Right hindlimb (tissue), 1 donor: ENCODE results near the gene UBE4B.
A peak's percentile ranks its signal among the peaks of the same experiment; 100 is the strongest.

Experiments
- DNase-seq: peaks from one replicate; pipeline ENCODE4 v3.0.0-alpha.2; 2018

The UBE4B gene

DNA sequence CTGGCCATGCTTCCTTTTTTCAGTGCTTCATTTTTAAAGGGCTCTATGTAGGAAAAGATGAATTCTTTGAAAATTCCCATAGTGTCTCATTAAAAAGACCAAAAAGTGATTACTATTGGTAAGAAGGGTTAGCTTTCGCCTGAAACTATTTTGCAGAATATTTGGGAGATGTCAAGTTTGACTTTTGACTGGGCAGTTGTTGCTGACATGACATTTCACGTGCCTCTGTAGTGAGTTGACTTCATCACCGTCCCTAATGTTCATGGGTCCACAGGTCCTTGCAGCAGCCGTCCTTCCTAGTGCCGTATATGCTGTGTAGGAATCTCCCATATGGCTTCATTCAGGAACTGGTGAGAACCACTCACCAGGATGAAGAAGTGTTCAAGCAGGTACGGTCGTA lies 88.9 kb downstream of the UBE4B start:
- DNase-seq = no peak

DNA sequence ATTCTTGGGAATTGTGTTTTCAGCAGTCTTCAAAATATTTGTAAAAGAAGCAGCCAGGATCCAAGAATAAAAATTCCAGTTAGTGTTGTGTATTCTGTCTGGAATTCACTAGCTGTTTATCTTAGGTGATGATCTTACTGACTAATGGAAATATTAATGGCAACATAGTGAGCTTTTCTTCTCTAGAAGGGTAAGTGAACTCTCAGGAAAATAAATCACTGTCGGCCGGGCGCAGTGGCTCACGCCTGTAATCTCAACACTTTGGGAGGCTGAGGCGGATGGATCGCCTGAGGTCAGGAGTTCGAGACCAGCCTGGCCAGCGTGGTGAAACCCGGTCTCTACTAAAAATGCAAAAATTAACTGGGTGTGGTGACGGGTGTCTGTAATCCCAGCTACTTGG lies 90.2 kb downstream of the UBE4B start:
- DNase-seq = no peak

DNA sequence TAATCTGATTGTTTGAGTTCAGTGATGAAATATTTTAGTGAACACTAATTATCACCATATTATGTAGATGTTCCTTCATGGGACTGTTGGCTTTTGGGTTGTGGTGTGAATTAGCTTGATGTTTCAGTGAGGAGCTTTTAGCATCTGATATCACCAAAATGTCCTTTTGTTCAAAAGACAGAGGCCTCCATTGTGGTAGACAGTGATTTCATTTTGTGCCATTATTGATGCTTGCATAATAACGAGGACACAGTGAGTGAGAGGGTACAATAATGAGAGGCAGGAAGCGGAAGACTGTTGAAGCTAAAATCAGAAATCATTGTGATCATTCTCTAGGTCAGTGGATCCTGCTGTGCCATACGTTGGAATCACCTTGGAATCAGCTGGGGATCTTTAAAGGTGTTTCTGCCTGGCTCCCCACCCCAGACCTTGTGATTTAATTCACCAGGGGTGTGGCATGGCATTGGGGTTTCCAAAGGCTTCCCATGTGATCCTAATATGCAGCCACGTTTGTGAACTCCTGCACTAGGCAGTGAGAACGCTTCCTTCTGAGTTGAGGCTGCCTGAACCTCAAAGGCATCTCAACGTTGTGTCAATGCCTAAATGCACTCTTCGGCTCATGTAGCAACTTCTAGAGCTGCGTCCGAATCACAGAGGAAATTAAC lies 95.5 kb downstream of the UBE4B start:
- DNase-seq = no peak

DNA sequence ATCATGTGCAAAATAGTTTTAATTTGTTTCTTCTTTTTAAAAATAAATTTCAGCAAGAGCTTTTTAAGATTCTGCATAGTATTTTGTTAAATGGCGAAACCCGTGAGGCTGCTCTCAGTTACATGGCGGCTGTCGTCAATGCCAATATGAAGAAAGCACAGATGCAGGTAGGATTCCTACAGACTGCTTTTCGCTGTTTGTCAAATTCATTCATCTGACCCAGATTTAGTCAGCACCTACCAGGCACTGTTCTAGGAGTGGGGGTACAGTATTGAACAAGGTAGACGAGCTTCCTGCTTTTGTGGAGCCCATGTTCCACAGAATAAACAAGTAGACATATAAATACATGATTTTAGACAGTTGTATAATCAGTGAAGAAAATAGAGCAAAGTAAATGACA lies 99.6 kb downstream of the UBE4B start:
- no peak for DNase-seq

DNA sequence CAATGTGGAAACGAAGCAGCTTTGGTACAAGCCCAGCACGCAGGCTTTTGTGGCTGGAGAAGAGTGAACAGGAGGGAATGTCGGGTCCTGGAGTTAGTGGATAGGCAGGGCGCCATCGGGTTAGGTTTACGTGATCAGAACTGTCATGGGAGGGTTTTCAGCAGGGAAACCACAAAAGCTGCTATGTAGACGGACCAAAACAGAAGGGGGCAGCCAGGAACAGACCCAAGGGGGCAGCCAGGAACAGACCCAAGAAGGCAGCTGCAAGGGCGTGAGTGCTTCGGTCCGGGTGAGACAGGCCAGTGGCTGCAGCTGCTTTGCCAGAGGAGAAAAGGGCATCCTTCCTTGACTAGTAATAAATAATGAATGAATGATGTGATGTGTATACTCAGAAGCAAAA lies 100.1 kb downstream of the UBE4B start:
- DNase-seq = no peak

DNA sequence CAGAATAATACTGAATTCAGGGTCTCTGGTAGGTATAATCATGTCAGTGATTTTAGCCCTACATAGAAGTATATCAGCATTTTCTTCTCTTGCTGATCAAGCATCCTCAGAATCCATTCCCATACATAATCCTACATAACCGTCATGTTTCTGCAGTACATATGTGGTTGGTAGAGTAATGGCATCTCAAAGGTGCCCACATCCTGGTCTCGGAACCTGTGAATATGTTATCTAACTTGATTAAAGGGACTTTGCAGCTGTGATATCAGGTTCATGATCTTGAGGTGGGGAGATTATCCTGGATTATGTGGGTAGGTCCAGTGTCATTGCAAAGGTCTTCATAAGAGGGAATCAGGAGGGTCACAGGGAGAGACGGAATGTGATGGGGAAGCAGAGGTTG lies 108.2 kb downstream of the UBE4B start:
- no peak for DNase-seq

DNA sequence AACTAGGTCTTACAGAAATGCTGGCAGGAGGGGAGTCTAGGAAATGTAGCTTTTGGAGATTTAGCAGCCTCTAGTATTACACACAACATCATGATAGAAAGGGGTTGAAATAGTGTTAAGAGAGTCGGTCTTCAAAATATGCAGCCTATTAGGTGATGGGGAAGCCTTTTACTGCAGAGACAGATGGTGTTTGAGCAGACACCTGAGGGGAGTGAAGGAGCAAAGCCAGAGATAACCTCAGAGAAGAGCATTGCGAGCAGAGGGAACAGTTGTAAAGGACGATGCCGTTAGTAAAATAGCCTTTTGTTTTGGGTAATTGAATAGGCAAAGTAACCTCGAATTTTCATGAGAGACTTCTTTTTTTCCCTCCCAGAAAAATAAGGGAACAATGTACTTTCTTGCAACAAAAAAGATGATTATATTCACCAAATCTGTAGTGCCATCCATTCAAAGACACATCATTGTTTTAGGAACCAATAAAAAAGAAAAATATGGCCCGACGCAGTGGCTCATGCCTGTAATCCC lies 111.3 kb downstream of the UBE4B start:
- no peak for DNase-seq

DNA sequence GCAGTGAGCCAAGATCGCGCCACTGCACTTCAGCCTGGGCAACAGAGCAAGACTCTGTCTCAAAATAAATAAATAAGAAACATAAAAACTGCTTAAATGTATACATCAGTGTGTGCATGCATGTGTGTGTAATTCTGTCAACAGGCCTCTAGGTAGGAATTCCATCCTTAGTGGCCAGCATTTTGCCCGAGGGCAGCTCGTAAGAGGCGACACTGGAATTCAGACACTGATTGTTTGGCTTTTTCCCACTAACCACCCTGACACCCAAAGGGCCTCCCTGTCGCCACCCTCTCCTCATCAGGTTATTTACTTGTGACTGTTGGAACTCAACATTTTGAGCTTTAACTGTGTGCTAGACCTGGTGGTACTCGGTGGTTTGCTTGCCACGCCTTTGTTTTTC lies 113.6 kb downstream of the UBE4B start:
- DNase-seq = no peak

DNA sequence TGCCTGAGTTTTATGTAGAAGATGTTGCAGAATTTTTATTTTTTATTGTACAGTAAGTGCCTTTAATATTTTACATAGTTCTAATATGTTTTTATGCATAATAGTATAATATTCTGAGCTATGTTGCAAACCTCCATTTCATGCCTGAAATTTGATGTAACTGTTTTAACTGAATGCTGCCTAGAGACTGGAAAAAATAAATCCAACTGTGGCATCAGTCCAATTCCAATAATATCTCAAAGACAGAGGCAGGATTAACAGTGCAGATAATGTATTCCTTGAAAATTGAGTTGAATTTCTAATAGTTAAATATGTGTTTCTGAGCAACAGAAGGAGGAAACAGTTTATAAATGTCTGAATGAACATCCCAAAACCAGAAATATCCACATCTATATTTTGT lies 116.5 kb downstream of the UBE4B start:
- no peak for DNase-seq

DNA sequence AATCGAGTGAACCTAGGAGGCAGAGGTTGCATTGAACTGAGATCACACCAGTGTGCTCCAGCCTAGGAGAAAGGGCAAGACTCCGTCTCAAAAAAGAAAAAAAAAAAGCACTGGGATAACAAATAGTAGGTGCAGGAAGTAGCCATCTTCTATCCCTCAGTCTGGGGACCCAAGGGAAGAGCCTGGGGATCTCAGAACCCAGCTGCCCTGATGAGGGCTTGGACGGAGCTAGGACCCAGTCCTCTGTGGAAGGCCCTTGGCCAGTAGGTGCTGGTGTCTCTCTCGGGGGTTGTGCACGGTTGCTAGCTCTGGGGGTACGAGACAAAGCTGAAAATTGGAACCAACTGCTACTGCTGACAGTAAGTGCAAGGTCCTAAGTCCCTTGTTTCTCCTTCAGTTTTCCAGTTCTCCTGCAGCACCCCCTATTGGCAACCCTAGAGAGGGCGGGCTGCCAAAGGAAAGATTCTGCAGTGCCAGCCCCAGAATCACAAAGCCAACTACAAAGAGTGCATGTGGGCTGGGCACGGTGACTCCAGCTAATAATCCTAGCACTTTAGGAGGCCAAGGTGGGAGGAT lies 120.0 kb downstream of the UBE4B start:
- peak; percentile 31 for DNase-seq

DNA sequence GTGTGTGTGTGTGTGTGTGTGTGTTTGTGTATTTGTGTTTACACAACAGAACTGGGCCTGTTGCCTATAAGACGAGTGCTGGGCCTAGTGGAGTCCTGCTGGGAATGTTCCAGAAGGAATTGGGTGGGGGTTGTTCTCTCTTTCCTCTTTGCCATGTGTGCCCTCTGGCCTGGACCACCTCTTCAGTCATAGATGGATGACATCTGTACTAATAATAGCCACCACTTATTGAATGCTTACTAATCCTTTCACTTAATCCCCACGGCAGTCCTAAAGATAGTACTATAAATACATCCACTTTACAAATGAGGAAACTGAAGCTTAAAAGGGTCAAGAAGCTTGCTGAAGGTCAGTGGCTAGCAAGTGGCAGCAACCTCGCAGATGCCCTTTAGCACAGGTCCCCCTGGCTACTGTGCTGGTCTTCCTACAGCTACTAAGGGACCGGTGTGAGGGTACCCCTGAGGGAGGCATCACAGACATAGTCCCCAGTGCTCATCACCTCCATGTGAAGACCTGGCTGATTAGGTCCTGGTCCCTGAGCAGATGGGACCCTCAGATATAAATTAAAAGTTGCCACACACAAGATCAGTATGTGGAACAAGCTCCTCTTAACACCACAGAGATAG lies 122.4 kb downstream of the UBE4B start:
- DNase-seq = no peak

DNA sequence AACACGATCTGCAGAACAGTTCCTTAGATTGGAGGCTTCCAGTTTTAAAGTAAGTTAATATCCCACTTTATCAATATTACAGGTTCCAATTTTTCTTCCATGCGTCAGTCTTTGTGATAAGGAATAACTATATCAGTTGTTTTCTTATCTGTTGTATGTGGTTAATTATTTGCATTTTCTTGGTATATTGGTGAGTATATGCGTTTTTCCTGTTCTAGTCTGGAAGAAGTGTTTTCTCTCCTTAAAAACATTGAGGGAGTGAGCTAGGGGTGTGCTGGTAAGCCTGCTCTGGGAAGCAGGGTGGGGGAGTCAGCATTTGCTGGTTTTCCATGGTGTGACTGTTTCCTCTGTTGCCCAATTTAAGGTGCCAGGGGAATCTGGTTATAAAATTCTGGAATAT lies 127.4 kb downstream of the UBE4B start:
- no peak for DNase-seq

DNA sequence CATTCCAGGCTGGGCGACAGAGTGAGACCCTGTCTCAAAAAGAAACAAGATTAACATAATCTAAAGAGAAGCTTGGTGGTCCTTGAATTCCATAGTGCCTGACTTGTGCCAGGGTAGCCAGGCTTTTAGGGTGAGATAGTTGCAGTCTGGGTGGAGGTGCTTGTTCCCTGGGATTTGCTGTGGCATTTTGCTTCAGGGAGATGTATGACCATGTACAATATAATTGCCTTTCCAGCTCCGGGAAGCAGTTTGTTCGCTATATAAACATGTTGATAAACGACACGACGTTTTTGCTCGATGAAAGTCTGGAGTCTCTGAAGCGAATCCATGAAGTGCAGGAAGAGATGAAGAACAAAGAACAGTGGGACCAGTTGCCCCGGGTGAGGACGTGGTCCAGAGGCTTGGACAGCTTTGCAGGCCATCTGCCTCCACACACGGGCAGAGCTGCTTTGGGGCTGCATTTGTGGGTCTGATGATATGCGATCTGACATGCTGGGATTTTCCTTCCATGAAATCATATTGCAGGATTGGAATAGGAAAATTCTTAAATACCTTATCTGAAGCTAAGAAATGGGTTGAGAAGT lies 128.2 kb downstream of the UBE4B start:
- DNase-seq = no peak

DNA sequence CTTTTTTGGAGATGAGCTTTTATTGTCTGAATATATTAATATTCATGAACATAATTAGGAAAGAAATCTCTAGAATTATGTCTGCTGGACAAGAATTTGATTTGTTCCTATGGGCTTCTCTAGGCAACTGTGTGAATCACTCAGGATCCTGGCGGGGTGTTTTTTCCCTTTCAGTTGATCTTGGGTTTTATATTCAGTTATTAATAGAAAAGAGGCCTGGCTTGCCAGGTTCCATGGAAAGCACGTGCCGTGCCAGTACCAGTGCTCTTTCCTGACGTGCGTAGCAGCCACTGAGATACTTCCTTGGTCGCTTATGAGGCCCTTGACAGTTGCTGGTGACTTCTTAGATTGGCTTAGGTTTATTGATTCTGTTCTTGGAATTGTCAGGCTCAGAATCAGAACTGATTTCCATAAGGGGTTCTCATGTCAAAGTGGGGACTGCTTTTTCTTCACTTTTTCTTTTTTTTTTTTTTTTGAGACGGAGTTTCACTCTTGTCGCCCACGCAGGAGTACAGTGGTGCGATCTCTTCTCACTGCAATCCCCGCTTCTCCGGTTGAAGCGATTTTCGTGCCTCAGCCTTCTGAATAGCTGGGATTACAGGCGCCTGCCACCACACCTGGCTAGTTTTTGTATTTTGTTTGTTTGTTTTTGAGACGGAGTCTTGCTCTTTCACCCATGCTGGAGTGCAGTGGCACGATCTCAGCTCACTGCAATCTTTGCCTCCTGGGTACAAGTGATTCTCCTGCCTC lies 129.0 kb downstream of the UBE4B start:
- peak; percentile 56 for DNase-seq

DNA sequence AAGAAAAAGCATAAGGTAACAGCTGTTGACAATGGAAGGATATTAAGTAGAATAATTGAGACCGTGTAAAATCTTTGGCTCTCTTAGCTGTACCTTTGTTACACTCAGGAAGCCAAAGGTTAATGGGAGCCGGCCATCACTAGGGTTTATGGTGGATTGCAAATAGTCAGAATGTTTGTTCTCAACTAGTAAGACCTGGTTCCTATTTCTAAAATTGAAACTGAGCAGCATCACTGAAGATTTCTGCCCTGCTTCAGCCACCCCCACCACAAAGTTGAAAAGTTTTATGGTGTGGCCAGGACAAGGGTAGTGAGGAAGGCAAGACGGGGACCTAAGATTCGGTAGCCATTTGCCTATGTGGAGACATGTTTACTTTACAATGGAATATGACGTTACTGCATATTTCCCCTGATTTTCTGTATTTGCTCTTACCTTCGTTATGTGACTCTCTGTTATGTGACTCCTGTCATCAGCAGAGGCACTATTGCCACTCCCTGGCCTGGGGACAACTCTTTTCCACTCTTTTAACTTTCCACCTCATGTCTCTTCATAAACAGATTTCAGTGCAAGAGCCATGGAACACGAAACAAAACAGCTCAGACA lies 136.3 kb downstream of the UBE4B start:
- DNase-seq = no peak

DNA sequence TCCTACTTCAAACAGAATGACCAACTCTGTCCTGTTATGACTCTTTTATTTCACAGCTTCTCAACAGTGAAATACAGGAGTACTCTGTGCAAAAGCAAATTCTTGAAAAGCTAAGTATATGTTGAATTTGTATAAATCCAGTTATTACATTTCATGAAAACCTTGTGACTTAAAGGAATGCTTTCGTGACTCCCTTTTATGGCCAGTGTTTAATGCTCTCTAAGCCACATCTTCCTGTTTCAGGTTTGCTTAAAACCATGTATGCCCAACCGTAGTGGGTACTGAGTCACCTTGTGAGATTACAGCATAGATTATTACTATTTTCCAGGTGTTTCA lies 137.4 kb downstream of the UBE4B start:
- no peak for DNase-seq

DNA sequence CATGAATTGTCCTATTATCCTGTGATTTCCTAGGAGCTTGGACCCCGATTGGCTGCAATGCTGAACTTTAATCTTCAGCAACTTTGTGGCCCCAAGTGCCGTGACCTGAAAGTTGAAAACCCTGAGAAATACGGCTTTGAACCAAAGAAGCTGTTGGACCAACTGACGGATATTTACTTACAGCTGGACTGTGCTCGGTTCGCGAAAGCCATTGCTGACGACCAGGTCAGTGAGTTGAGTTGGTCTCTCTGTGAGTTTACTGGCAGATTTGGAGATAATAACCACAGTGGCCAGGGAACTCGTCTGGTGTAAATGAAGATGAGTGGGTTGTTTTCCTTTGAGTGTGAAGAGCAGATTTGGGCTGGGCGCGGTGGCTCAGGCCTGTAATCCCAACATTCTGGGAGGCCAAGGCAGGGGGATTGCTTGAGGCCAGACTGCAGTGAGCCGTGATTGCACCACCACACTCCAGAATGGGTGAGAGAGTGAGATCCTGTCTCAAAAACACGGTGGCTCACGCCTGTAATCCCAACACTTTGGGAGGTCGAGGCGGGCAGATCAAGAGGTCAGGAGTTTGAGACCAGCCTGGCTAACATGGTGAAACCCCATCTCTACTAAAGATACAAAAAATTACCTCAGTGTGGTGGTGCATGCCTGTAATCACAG lies 138.5 kb downstream of the UBE4B start:
- no peak for DNase-seq

DNA sequence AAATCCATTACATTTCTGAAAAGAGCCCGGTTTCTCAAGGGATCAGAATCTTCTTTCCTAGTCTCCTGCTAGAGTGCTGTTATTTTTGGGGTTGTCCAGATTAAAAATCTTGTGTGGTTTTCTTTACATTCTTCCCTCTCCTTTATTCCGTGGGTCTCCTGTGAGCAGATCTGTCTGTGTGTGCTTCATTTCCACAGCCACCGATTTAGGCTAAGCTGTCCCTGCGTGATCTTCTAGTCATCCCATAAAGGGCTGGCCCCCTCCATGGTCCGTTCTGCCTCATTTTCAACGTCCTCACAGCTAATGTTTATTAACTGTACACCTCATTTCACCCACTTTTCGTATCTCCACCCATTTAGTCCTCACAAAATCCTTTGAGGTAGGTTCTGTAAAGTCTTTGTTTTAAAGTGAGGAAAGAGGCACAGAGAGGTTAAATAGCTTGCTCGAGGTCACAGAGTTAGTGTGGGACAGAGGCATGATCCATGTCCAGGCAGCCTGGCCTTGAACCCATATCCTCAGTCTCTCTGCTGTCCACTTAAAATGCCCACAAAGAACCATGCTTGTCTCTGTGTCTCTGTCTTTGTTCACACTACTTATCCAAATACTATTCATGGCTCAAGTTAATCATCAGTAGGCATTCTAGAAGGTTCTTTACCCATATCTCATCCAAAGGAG lies 139.4 kb downstream of the UBE4B start:
- no peak for DNase-seq

DNA sequence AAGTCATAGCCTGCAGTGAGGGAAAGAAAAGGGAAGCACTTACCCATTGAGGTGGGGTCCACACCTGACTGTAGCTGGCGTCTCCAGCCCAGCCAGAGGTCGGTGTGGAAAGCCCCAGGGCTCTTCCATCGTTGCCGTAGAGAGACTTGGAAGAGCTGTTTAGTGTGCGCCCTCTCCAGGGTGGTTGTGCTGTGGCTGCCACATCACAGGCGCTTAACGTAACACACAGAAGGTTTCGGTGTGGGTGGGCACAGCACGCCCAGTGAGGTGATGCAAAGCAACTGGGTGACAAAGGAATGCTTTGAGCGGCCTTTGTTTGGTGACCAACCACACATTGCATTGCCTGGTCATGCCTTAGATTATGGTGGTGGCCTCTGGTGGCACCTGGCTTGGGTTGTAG lies 140.8 kb downstream of the UBE4B start:
- no peak for DNase-seq

DNA sequence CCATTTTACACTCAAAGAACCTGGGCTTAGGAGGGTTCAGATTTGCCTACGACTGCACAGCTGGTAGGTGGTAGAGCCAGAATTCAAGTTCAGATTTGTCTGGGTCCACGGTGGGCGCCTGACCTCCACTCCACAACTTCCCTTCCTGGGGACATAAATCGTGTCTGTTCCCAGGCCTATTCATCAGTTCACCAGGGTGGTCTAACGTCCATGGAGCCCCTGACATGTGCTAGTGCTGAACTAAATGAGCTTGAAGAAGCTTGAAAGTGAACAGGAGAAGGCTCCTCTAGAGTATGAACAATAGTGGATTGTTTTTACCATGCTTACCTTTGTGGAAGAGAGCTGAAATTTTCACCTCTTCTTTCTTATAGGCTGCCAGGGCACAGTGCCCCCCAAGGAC lies 145.1 kb downstream of the UBE4B start:
- DNase-seq = no peak

DNA sequence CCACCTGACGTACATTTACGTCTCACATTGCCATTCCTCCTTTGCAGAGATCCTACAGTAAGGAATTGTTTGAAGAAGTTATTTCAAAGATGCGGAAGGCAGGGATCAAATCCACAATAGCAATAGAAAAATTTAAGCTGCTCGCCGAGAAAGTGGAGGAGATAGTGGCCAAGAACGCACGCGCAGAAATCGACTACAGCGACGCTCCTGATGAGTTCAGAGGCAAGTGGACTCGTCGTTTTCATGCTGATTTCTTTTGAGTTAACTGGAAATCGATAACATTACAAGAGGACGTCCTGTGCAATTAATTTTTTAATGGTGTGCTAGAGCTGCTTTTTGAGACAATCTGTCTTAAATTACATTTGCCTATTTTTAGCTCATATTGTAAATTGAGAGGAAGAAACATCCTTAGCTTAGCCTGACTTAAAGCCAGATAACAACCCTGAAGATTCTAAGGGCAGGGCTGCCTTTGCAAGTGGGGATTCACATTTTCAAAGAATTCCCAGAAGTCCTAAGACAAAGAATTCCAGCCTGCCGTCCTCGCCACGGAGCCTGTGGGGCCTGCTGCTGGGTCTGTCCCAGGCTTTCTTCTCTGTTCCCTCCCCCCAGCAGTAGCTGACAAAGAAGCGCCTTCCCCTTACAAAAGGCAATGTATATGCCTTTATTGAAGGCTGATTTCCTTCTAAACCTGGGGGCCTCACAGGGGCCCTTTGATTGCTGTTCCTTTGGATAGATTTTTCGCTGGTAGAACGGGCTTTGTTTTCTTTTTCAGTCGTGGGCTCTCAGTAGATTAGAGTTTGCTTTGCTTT lies 146.0 kb downstream of the UBE4B start:
- no peak for DNase-seq
